HepG2 (cell line): ENCODE data around the gene IER2. TPM values are rescaled to one million over a fixed set of nuclear protein-coding genes. Genes with fewer than 3 reads are reported as not detected.

ENCODE experiments used
- AGO2 ChIP-seq: fragments of 200-400 bp; formaldehyde crosslinking; optimal IDR thresholded peaks from 2 replicates; pipeline ENCODE3; 2017; ENCODE audit warnings: mild to moderate bottlenecking, low read depth, low read length, moderate library complexity
- ATF1 ChIP-seq: IDR thresholded peaks from 2 replicates; pipeline ENCODE4 v1.6.1; 2016; ENCODE audit warnings: mild to moderate bottlenecking, control low read depth
- BATF2 ChIP-seq: sonication (generic); formaldehyde crosslinking; IDR thresholded peaks from 2 replicates; pipeline ENCODE4 v1.8.0; 2022; ENCODE audit warnings: mild to moderate bottlenecking, missing genetic modification reagents, moderate library complexity
- FOXP4 ChIP-seq: sonication (generic); formaldehyde crosslinking; IDR thresholded peaks from 2 replicates; pipeline ENCODE4 v1.4.0; 2020; ENCODE audit warnings: missing genetic modification reagents
- IRF2 ChIP-seq: IDR thresholded peaks from 2 replicates; pipeline ENCODE4 v1.6.1; 2018; ENCODE audit warnings: missing genetic modification reagents, missing compliant biosample characterization
- KDM5B ChIP-seq: sonication (generic); formaldehyde crosslinking; IDR thresholded peaks from 2 replicates; pipeline ENCODE4 v1.4.0; 2020; ENCODE audit warnings: missing genetic modification reagents, mild to moderate bottlenecking, borderline replicate concordance
- MED1 ChIP-seq: sonication (generic); formaldehyde crosslinking; IDR thresholded peaks from 2 replicates; pipeline ENCODE4 v1.4.0; 2020; ENCODE audit warnings: missing genetic modification reagents
- PCBP1 ChIP-seq: fragments of 200-400 bp; formaldehyde crosslinking; IDR thresholded peaks from 2 replicates; pipeline ENCODE4 v1.6.1; 2017; ENCODE audit warnings: mild to moderate bottlenecking, low read depth, low read length, borderline replicate concordance
- PRDM15 ChIP-seq: sonication (generic); formaldehyde crosslinking; IDR thresholded peaks from 2 replicates; pipeline ENCODE4 v1.4.0; 2020; ENCODE audit warnings: missing genetic modification reagents
- TFE3 ChIP-seq: IDR thresholded peaks from 2 replicates; pipeline ENCODE4 v1.6.1; 2016
- ZNF414 ChIP-seq: sonication (generic); formaldehyde crosslinking; IDR thresholded peaks from 2 replicates; pipeline ENCODE4 v1.5.0; 2020; ENCODE audit warnings: missing genetic modification reagents
- ZSCAN5A ChIP-seq: sonication (generic); formaldehyde crosslinking; IDR thresholded peaks from 2 replicates; pipeline ENCODE4 v1.8.0; 2022; ENCODE audit warnings: mild to moderate bottlenecking, missing genetic modification reagents, borderline replicate concordance
- polyA plus RNA-seq, 8 experiments: library from polyadenylated mRNA; depleted of rRNA in 3 of 8; stranded (reverse) in 7 of 8; unstranded in 1 of 8; fragments of >200 nt; fragmentation: Illumina TruSeq in 4 of 8; extraction: Trizol in 4 of 8; gene quantifications; 2 replicates each; pipeline versions ENCODE4 v1.2.1 to v1.2.3, GENCODE V29; 2011 to 2016; ENCODE audit warnings: low read depth in 4 of 8, missing spikeins in 1 of 8, mixed read lengths in 1 of 8; ENCODE audit not compliant: insufficient read depth in 1 of 8
- total RNA-seq, 5 experiments: library from RNA; depleted of rRNA; stranded (reverse); fragments of >200 nt; fragmentation: Illumina TruSeq; extraction: Trizol; gene quantifications; 2 replicates each; pipeline ENCODE4 v1.2.3, GENCODE V29; 2016; ENCODE audit warnings: low read depth in 1 of 5

IER2 gene
- total and polyA plus RNA-seq, 2 of the 13 experiments (the other 11 are each of a cell fraction or from before 2014, with no cell fraction given): 10.1 to 14.3 TPM

GRCh38 chr19:13152974-13153568 lies 2.9 kb downstream of the IER2 start (continued):
- TF ChIP-seq TFE3 (CRISPR knock-in tag): peak; percentile 55
- TF ChIP-seq AGO2: no peak
- peak; percentile 78 for TF ChIP-seq MED1 (CRISPR knock-in tag)
- peak; percentile 35; the same call in 1 of the 2 replicates for TF ChIP-seq BATF2 (CRISPR knock-in tag)
- peak; percentile 86; the same call in 1 of the 2 replicates for TF ChIP-seq ATF1
- TF ChIP-seq ZSCAN5A: peak; percentile 60; the same call in 1 of the 2 replicates
- peak; percentile 69 for TF ChIP-seq IRF2 (CRISPR knock-in tag)
- TF ChIP-seq KDM5B (CRISPR knock-in tag): peak; percentile 79
- peak; percentile 54; the same call in 1 of the 2 replicates for TF ChIP-seq FOXP4 (CRISPR knock-in tag)
- TF ChIP-seq ZNF414 (CRISPR knock-in tag): 0 out of 2 replicates have a peak, but pooled peaks have one; percentile 34
- peak; percentile 72; the same call in 1 of the 2 replicates for TF ChIP-seq PRDM15 (CRISPR knock-in tag)
- peak; percentile 66; the same call in 1 of the 2 replicates for TF ChIP-seq PCBP1
